Liver (tissue), 3 donors: ENCODE results near the gene ADCY10.

ENCODE experiments used
- FOXA1 ChIP-seq: IDR thresholded peaks from 2 replicates; pipeline ENCODE4 v1.6.1; 2016; ENCODE audit warnings: antibody characterized with exemption
- GABPA ChIP-seq, 2 donors: IDR thresholded peaks in 1 of 2; conservative IDR thresholded peaks in 1 of 2; 2 replicates each; pipeline ENCODE4 v1.6.1; 2016; ENCODE audit warnings: antibody characterized with exemption in 2 of 2, mild to moderate bottlenecking in 1 of 2, moderate library complexity in 1 of 2
- HNF4G ChIP-seq: IDR thresholded peaks from 2 replicates; pipeline ENCODE4 v1.6.1; 2016; ENCODE audit warnings: antibody characterized with exemption
- RAD21 ChIP-seq, 2 donors: IDR thresholded peaks; 2 replicates each; pipeline ENCODE4 v1.6.1; 2016; ENCODE audit warnings: antibody characterized with exemption in 2 of 2, mild to moderate bottlenecking in 2 of 2
- TAF1 ChIP-seq: conservative IDR thresholded peaks from 2 replicates; pipeline ENCODE4 v1.6.1; 2016; ENCODE audit warnings: antibody characterized with exemption, mild to moderate bottlenecking
- TF ChIP-seq, protein P1 (sequence below): fragments of 150-350 bp; IDR thresholded peaks from 2 replicates; pipeline ENCODE4 v1.5.1; 2017; ENCODE audit warnings: improper control_type of control experiment, low read depth, low read length; ENCODE audit not compliant: missing input control
- TF ChIP-seq, protein P2 (sequence below): IDR thresholded peaks from 2 replicates; pipeline ENCODE4 v1.6.1; 2016; ENCODE audit warnings: antibody characterized with exemption, mild to moderate bottlenecking
- donor health status: healthy.
- donor health status: healthy.

DNA sequence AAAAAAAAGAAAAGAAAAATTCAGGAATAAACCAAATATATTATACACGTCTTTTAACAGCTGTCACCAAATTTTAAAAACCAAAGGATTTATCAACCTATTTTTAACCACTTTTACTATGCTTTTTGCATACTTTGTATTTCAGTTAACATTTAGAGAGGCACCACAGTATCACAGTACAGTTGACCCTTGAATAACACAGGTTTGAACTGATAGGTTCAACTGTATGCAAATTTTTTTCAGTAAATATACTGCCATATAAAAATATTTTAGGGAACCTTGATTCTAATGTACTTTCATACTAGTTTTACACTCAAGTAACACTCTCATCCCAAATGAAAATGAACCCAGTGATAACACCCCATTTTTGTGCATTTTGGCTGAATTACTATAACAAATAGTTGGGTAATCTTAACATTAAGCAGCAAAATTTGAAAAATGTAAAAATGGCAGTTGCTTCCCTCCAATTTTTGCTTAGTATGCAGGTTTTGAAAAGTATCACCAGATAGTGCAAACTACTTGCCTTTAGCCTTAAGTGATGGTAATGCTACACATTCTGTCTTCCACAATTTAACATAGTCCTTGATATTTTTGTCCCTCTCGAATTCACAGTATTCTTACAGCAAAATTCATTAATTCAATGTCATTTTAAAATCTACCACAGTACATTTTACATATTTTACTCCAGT is 10.8 kb upstream of the ADCY10 start:
- TF ChIP-seq, protein P1, sequence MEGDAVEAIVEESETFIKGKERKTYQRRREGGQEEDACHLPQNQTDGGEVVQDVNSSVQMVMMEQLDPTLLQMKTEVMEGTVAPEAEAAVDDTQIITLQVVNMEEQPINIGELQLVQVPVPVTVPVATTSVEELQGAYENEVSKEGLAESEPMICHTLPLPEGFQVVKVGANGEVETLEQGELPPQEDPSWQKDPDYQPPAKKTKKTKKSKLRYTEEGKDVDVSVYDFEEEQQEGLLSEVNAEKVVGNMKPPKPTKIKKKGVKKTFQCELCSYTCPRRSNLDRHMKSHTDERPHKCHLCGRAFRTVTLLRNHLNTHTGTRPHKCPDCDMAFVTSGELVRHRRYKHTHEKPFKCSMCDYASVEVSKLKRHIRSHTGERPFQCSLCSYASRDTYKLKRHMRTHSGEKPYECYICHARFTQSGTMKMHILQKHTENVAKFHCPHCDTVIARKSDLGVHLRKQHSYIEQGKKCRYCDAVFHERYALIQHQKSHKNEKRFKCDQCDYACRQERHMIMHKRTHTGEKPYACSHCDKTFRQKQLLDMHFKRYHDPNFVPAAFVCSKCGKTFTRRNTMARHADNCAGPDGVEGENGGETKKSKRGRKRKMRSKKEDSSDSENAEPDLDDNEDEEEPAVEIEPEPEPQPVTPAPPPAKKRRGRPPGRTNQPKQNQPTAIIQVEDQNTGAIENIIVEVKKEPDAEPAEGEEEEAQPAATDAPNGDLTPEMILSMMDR, result no peak
- TF ChIP-seq FOXA1 (no peak), HNF4G (no peak), GABPA (IDR thresholded peaks at IDR 0.05 in 1 of 2, conservative IDR thresholded peaks at IDR 0.05 in 1 of 2) (no peak), RAD21 (IDR thresholded peaks at IDR 0.05) (no peak), TAF1 (no peak)
- TF ChIP-seq, protein P2, sequence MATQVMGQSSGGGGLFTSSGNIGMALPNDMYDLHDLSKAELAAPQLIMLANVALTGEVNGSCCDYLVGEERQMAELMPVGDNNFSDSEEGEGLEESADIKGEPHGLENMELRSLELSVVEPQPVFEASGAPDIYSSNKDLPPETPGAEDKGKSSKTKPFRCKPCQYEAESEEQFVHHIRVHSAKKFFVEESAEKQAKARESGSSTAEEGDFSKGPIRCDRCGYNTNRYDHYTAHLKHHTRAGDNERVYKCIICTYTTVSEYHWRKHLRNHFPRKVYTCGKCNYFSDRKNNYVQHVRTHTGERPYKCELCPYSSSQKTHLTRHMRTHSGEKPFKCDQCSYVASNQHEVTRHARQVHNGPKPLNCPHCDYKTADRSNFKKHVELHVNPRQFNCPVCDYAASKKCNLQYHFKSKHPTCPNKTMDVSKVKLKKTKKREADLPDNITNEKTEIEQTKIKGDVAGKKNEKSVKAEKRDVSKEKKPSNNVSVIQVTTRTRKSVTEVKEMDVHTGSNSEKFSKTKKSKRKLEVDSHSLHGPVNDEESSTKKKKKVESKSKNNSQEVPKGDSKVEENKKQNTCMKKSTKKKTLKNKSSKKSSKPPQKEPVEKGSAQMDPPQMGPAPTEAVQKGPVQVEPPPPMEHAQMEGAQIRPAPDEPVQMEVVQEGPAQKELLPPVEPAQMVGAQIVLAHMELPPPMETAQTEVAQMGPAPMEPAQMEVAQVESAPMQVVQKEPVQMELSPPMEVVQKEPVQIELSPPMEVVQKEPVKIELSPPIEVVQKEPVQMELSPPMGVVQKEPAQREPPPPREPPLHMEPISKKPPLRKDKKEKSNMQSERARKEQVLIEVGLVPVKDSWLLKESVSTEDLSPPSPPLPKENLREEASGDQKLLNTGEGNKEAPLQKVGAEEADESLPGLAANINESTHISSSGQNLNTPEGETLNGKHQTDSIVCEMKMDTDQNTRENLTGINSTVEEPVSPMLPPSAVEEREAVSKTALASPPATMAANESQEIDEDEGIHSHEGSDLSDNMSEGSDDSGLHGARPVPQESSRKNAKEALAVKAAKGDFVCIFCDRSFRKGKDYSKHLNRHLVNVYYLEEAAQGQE, result no peak
